NT2/D1 (cell line): ENCODE measurements around the gene KMT2C.

Experiments
- SUZ12 ChIP-seq: IDR thresholded peaks from 2 replicates; pipeline ENCODE4 v1.6.1; 2011; ENCODE audit not compliant: insufficient read length, insufficient read depth; ENCODE audit errors: extremely low read depth
- YY1 ChIP-seq: IDR thresholded peaks from 2 replicates; pipeline ENCODE4 v1.6.1; 2011; ENCODE audit not compliant: insufficient read length, insufficient read depth
- ZNF274 ChIP-seq: IDR thresholded peaks from 2 replicates; pipeline ENCODE4 v1.6.1; 2011; ENCODE audit warnings: mild to moderate bottlenecking, low read depth, low read length

GRCh38 chr7:152202056-152202455 lies 233.7 kb downstream of the KMT2C start:
- TF ChIP-seq YY1 (no peak), ZNF274 (no peak), SUZ12 (no peak)
